K562 (cell line): ENCODE measurements around the gene PITX1. TPM values are rescaled to one million over a fixed set of nuclear protein-coding genes. Genes with fewer than 3 reads are reported as not detected.

ENCODE experiments used
- ATAC-seq: fragments of 200-7000 bp; cut with Tn5 transposase; 3 replicates; pipeline ENCODE4 v1.9.1; 2020; ENCODE audit warnings: moderate library complexity
- BruUV-seq: library from RNA; stranded (reverse); fragments of 400-500 nt; replicated peaks from 2 replicates; lab custom pipeline; 2021; lab: Mats Ljungman, UMichigan
- CTCF ChIA-PET: fragments of 300-600 bp; formaldehyde crosslinking; extraction: SDS; loops from one replicate; lab custom pipeline; 2021; ENCODE audit warnings: low intra/inter-chr PET ratio; lab: Yijun Ruan, JAX
- POLR2A ChIA-PET: fragments of 300-600, 350-650 bp; sonication (Branson Sonifier 250); formaldehyde crosslinking; extraction: SDS; loops from one replicate; lab custom pipeline; 2021; ENCODE audit warnings: antibody characterized with exemption, inconsistent platforms; lab: Yijun Ruan, JAX
- DNase-seq, 4 experiments: peaks; one replicate each; pipeline versions ENCODE4 v3.0.0 to v3.0.0-alpha.2; 2011 to 2018; ENCODE audit warnings: low spot score in 3 of 4, mixed read lengths in 3 of 4; ENCODE audit errors: extremely low read depth in 1 of 4
- FAIRE-seq: peaks from 2 replicates; lab custom pipeline; 2011; peaks lifted over from hg19 to GRCh38; lab: Jason Lieb, UNC
- H2AFZ ChIP-seq: 2 replicates; pipeline ENCODE4 v1.6.0; 2011; ENCODE audit warnings: low read depth, low read length, control low read depth, inconsistent platforms
- H3K27ac ChIP-seq: fragments of 200-600 bp; 3 replicates; pipeline ENCODE4 v1.8.0; 2011; ENCODE audit warnings: low read depth, mild to moderate bottlenecking, control low read depth, inconsistent platforms, low read length, moderate library complexity, mixed read lengths; ENCODE audit errors: extremely low read depth
- H3K27me3 ChIP-seq, 2 experiments: fragments of 300-600 bp in 1 of 2; 2 replicates in 1 of 2; 3 replicates in 1 of 2; pipeline versions ENCODE4 v1.6.0 to v1.8.0; 2011; ENCODE audit warnings: inconsistent platforms in 2 of 2, low read length in 2 of 2, mild to moderate bottlenecking in 1 of 2, mixed read lengths in 1 of 2, moderate library complexity in 1 of 2; ENCODE audit not compliant: control insufficient read depth in 2 of 2, insufficient read depth in 2 of 2
- H3K36me3 ChIP-seq: fragments of 300-600 bp; 3 replicates; pipeline ENCODE4 v1.8.0; 2011; ENCODE audit warnings: mild to moderate bottlenecking, low read length, inconsistent platforms; ENCODE audit not compliant: control insufficient read depth, insufficient read depth
- H3K4me1 ChIP-seq, 2 experiments: fragments of 200-600 bp in 1 of 2; replicated peaks in 1 of 2; 2 replicates in 1 of 2; 3 replicates in 1 of 2; pipeline versions ENCODE4 v1.5.1 to v1.8.0; 2011; ENCODE audit warnings: inconsistent platforms in 2 of 2, low read length in 2 of 2, mild to moderate bottlenecking in 1 of 2, mixed read lengths in 1 of 2, moderate library complexity in 1 of 2; ENCODE audit not compliant: control insufficient read depth in 2 of 2, insufficient read depth in 2 of 2
- H3K4me2 ChIP-seq: 2 replicates; pipeline ENCODE4 v1.6.1; 2011; ENCODE audit warnings: low read length, control low read depth, inconsistent platforms, mixed read lengths; ENCODE audit not compliant: insufficient read depth
- H3K4me3 ChIP-seq: fragments of 200-600 bp; sonication (generic), shearing (Covaris generic); 2 replicates; pipeline ENCODE4 v1.5.1; 2016; ENCODE audit warnings: control low read depth, inconsistent platforms
- H3K79me2 ChIP-seq: fragments of 200-600 bp; 3 replicates; pipeline ENCODE4 v1.8.0; 2011; ENCODE audit warnings: low read length, inconsistent platforms; ENCODE audit not compliant: control insufficient read depth, insufficient read depth
- H3K9ac ChIP-seq, 2 experiments: 2 replicates each; pipeline versions ENCODE4 v1.6.0 to v1.6.1; 2011; ENCODE audit warnings: low read depth in 2 of 2, low read length in 2 of 2, control low read depth in 1 of 2, inconsistent platforms in 1 of 2, mild to moderate bottlenecking in 1 of 2, mixed read lengths in 1 of 2; ENCODE audit not compliant: insufficient read depth in 1 of 2
- H3K9me1 ChIP-seq: one replicate; pipeline ENCODE4 v1.6.0; 2011; ENCODE audit warnings: inconsistent platforms, mild to moderate bottlenecking, low read length, moderate library complexity; ENCODE audit not compliant: control insufficient read depth, insufficient read depth
- H3K9me3 ChIP-seq: replicated peaks from 2 replicates; pipeline ENCODE4 v1.5.1; 2011; ENCODE audit warnings: low read depth, low read length, inconsistent platforms; ENCODE audit not compliant: control insufficient read depth, insufficient read depth
- H4K20me1 ChIP-seq: replicated peaks from 2 replicates; pipeline ENCODE4 v1.6.1; 2011; ENCODE audit warnings: low read length, inconsistent platforms, mixed read lengths; ENCODE audit not compliant: control insufficient read depth, insufficient read depth
- ATF1 ChIP-seq, 2 experiments: fragments of 450-650 bp in 1 of 2; IDR thresholded peaks; 2 replicates each; pipeline ENCODE4 v1.6.1; 2016; ENCODE audit warnings: missing compliant biosample characterization in 1 of 2, missing genetic modification characterization in 1 of 2
- CTCF ChIP-seq, 3 experiments: IDR thresholded peaks in 2 of 3; conservative IDR thresholded peaks in 1 of 3; 2 replicates each; pipeline ENCODE4 v1.5.1; 2011 to 2012; ENCODE audit warnings: low read length in 3 of 3, mild to moderate bottlenecking in 3 of 3, control low read depth in 2 of 3, improper control_type of control experiment in 1 of 3, inconsistent platforms in 1 of 3, low read depth in 1 of 3, mixed read lengths in 1 of 3, moderate library complexity in 1 of 3; ENCODE audit not compliant: insufficient read depth in 2 of 3
- PBX2 ChIP-seq, 2 experiments: IDR thresholded peaks in 1 of 2; conservative IDR thresholded peaks in 1 of 2; 2 replicates each; pipeline ENCODE4 v1.6.1; 2016; ENCODE audit warnings: low read depth in 2 of 2, mild to moderate bottlenecking in 1 of 2, missing compliant biosample characterization in 1 of 2, missing genetic modification characterization in 1 of 2, moderate library complexity in 1 of 2
- RAD21 ChIP-seq, 2 experiments: fragments of 250-450 bp in 1 of 2; fragments of 450-650 bp in 1 of 2; sonication (Bioruptor Pico) in 1 of 2; formaldehyde crosslinking in 1 of 2; IDR thresholded peaks in 1 of 2; conservative IDR thresholded peaks in 1 of 2; 2 replicates each; pipeline versions ENCODE4 v1.4.0 to v1.8.0; 2020 to 2022; ENCODE audit warnings: mild to moderate bottlenecking in 2 of 2, moderate library complexity in 1 of 2
- SRSF1 ChIP-seq: fragments of 200-400 bp; formaldehyde crosslinking; IDR thresholded peaks from 2 replicates; pipeline ENCODE4 v1.6.1; 2017; ENCODE audit warnings: mild to moderate bottlenecking, low read depth, low read length, moderate library complexity
- ZBTB33 ChIP-seq: sonication (generic); formaldehyde crosslinking; IDR thresholded peaks from 2 replicates; pipeline ENCODE4 v1.8.1; 2023; ENCODE audit warnings: mild to moderate bottlenecking, missing genetic modification reagents
- ZNF57 ChIP-seq: fragments of 450-650 bp; formaldehyde crosslinking; IDR thresholded peaks from 2 replicates; pipeline ENCODE4 v1.4.0; 2020; ENCODE audit warnings: mild to moderate bottlenecking, moderate library complexity
- WGBS: fragments of 100-300 bp; shearing (Covaris generic); methylation state at CpG from one replicate; pipeline ENCODE4 v1.1.6; 2016; ENCODE audit warnings: low coverage, mixed read lengths; ENCODE audit not compliant: insufficient coverage; ENCODE audit errors: missing lambda C conversion rate; 5-methylcytosine and 5-hydroxymethylcytosine counted together
- in situ Hi-C: fragments of 300-500 bp; cut with MboI; formaldehyde crosslinking; loops from 4 replicates; pipeline ENCODE4 v1.15.0; 2018; ENCODE audit warnings: inconsistent platforms, mixed read lengths
- intact Hi-C: fragments of 100-400 bp; cut with micrococcal nuclease; formaldehyde crosslinking; loops from 2 replicates; pipeline ENCODE4 v1.14.2; 2022
- polyA plus RNA-seq, 8 experiments: library from polyadenylated mRNA; depleted of rRNA in 4 of 8; stranded (reverse) in 5 of 8; unstranded in 3 of 8; fragments of >200 nt; fragmentation: Nextera tagmentation in 2 of 8; fragmentation: Illumina TruSeq in 1 of 8; extraction: Ambion mirVana in 2 of 8; extraction: Trizol in 1 of 8; gene quantifications; 2 replicates each; pipeline versions ENCODE4 v1.2.1 to v1.2.3, GENCODE V29; 2011 to 2014; ENCODE audit warnings: inconsistent platforms in 1 of 8, missing spikeins in 1 of 8
- total RNA-seq, 7 experiments: library from RNA; depleted of rRNA in 6 of 7; stranded (reverse); fragments of >200 nt in 6 of 7; fragmentation: Illumina TruSeq in 2 of 7; extraction: Trizol in 2 of 7; gene quantifications; 2 replicates each; pipeline versions ENCODE4 v1.2.1 to v1.2.3, GENCODE V29; 2011 to 2021; ENCODE audit warnings: low replicate concordance in 1 of 7

Gene PITX1
- total and polyA plus RNA-seq, 9 of the 15 experiments (the other 6 are each of a cell fraction or from before 2014, with no cell fraction given) = 0.13 to 88.2 (median 24.9) TPM

- TF ChIP-seq PBX2 (CRISPR knock-in tag; IDR thresholded peaks at IDR 0.05; ENCODE audit: low read depth) (peak; percentile 77), PBX2 (tag; conservative IDR thresholded peaks at IDR 0.05; ENCODE audit: low read depth) (peak; percentile 85)
Measured at GRCh38 chr5:135024956-135025729, 8.9 kb downstream of the PITX1 start (continued).

GRCh38 chr5:135020111-135020895 lies 13.7 kb downstream of the PITX1 start:
- TF ChIP-seq ZBTB33 = peak; percentile 43; the same call in 1 of the 2 replicates
- no peak for TF ChIP-seq ZNF57
- no peak for TF ChIP-seq ATF1 (CRISPR knock-in tag; IDR thresholded peaks at IDR 0.05)
- no peak for TF ChIP-seq ATF1 (tag; IDR thresholded peaks at IDR 0.05)
- TF ChIP-seq RAD21 (CRISPR knock-in tag; conservative IDR thresholded peaks at IDR 0.05 in 1 of 2, IDR thresholded peaks at IDR 0.05 in 1 of 2) = peak in 1 of 2 experiments; percentile 15; a peak in 1 of 4 replicates
- TF ChIP-seq SRSF1 = no peak
- TF ChIP-seq CTCF (IDR thresholded peaks at IDR 0.05 in 2 of 3, conservative IDR thresholded peaks at IDR 0.05 in 1 of 3; ENCODE audit: insufficient read depth in 2 of 3, low read depth in 1 of 3, low read length in 3 of 3) = peak in 1 of 3 experiments; percentile 5; a peak in 1 of 6 replicates
- ATAC-seq (no peak), DNase-seq (peak in 1 of 4 experiments; percentile 48), FAIRE-seq (no peak)
- WGBS = 82% methylated on average over 16 of the region's 16 CpGs
- H3K4me3 ChIP-seq = no peak overlapping the region
- H3K9me1 ChIP-seq = no peaks in the 10 kb centered on the region
- intact Hi-C loops = no loop called here
- no peaks in the 10 kb centered on the region for H3K36me3 ChIP-seq
- H3K4me2 ChIP-seq = no peak overlapping the region
- no peaks in the 10 kb centered on the region for H3K9me3 ChIP-seq
- H3K27ac ChIP-seq = no peak overlapping the region
- no peak overlapping the region for H3K9ac ChIP-seq
- no peak overlapping the region for H2AFZ ChIP-seq
- CTCF ChIA-PET = no interaction called here
- no peaks in the 10 kb centered on the region for H3K79me2 ChIP-seq
- in situ Hi-C loops = no loop called here
- H4K20me1 ChIP-seq = no peaks in the 10 kb centered on the region
- H3K4me1 ChIP-seq = peaks cover under 1 to 12% of the 10 kb centered on the region in 2 experiments; a peak in 4 of 5 replicates
- H3K27me3 ChIP-seq = no peaks in the 10 kb centered on the region
- POLR2A ChIA-PET = no interaction called here
- BruUV-seq = no TSS peak
